ENCODE results near the gene GIMAP5.

The GIMAP5 gene

DNA sequence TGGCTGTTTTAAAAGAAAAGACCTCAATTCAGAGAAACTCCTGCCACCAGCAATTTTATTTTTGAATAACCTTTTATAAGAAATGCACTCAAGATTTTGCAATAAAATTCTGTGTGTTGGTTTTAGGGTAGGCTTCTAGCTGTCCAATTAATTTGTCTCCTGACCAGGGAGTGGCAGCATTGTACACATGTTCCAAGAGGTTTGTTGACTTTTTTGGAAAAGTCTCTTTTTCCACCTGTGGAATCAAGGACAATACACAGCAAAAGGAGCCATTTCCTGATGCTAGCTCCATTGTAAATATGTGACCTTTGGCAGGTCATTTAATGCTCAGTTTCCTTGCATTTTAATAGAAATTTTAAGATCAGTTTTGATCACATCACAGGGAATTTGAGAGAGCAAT, 1.8 kb downstream of the GIMAP5 start:
- DNase-seq (ENCODE audit: low read depth): no peak
- TF ChIP-seq, protein P1, sequence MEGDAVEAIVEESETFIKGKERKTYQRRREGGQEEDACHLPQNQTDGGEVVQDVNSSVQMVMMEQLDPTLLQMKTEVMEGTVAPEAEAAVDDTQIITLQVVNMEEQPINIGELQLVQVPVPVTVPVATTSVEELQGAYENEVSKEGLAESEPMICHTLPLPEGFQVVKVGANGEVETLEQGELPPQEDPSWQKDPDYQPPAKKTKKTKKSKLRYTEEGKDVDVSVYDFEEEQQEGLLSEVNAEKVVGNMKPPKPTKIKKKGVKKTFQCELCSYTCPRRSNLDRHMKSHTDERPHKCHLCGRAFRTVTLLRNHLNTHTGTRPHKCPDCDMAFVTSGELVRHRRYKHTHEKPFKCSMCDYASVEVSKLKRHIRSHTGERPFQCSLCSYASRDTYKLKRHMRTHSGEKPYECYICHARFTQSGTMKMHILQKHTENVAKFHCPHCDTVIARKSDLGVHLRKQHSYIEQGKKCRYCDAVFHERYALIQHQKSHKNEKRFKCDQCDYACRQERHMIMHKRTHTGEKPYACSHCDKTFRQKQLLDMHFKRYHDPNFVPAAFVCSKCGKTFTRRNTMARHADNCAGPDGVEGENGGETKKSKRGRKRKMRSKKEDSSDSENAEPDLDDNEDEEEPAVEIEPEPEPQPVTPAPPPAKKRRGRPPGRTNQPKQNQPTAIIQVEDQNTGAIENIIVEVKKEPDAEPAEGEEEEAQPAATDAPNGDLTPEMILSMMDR (IDR thresholded peaks at IDR 0.05; ENCODE audit: insufficient read depth, low read depth, low read length, missing control alignments): no peak
- peak overlapping the region; percentile 88 for H3K4me3 ChIP-seq (ENCODE audit: low read depth, low read length)

DNA sequence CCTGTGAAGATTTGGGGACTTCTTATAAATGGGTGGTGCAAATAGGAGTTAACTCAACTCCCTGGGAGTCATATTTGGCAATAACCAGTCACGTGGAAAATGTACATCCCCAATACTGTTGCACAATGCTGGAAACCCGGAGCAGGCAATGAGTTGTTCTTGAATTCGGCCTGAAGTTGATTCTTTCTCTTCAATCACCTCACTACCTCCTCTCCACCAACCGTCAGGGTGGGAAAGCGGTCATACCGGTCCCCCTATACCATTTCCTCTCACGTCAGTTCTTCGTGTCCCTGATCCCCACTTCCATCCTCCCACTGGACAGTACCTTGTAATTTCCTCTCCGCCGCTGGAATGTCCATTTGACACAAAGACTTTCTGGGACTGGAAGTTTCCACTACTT, 2.8 kb downstream of the GIMAP5 start:
- TF ChIP-seq, protein P1 (IDR thresholded peaks at IDR 0.05; ENCODE audit: insufficient read depth, low read depth, low read length, missing control alignments): no peak
- DNase-seq (ENCODE audit: low read depth): no peak
- peak overlapping the region; percentile 88 for H3K4me3 ChIP-seq (ENCODE audit: low read depth, low read length)

DNA sequence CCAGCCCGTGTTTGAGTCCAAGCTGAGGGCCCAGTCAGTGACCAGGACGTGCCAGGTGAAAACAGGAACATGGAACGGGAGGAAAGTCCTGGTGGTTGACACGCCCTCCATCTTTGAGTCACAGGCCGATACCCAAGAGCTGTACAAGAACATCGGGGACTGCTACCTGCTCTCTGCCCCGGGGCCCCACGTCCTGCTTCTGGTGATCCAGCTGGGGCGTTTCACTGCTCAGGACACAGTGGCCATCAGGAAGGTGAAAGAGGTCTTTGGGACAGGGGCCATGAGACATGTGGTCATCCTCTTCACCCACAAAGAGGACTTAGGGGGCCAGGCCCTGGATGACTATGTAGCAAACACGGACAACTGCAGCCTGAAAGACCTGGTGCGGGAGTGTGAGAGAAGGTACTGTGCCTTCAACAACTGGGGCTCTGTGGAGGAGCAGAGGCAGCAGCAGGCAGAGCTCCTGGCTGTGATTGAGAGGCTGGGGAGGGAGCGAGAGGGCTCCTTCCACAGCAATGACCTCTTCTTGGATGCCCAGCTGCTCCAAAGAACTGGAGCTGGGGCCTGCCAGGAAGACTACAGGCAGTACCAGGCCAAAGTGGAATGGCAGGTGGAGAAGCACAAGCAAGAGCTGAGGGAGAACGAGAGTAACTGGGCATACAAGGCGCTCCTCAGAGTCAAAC, 5.2 kb downstream of the GIMAP5 start:
- peak overlapping the region; percentile 4; the same call in 1 of the 2 replicates for H3K4me3 ChIP-seq (ENCODE audit: low read depth, low read length)
- TF ChIP-seq, protein P1 (IDR thresholded peaks at IDR 0.05; ENCODE audit: insufficient read depth, low read depth, low read length, missing control alignments): no peak
- no peak for DNase-seq (ENCODE audit: low read depth)

DNA sequence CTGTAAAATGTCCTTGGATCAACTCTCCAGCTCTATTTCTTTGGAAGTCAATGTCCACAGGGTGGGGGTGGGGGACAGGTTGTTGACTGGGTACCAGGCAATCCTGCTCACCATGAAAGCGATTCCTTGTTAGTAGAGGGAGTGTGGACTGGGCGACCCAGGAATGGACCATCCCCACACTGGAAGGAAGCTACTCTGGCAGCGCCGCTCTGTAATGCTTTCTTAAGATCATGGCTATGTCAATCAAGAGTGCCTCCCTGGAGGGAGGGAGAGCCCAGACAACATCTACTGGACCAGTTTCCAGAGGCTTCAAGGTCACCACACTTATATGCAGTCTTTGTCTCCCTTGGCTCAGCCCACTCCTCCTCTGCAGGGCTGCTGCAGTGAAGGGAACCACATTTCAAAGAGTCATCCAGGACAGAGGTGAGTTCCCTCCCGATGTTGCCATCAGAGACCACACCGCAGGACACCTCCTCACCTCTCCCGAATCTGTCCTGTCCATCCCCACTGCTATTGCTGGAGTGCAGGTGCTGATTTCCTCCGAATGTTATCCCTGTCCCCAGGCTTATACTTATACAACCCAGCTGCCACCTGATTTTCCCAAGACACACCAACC, 6.9 kb downstream of the GIMAP5 start:
- DNase-seq (ENCODE audit: low read depth): no peak
- no peak overlapping the region for H3K4me3 ChIP-seq (ENCODE audit: low read depth, low read length)
- TF ChIP-seq, protein P1 (IDR thresholded peaks at IDR 0.05; ENCODE audit: insufficient read depth, low read depth, low read length, missing control alignments): no peak

DNA sequence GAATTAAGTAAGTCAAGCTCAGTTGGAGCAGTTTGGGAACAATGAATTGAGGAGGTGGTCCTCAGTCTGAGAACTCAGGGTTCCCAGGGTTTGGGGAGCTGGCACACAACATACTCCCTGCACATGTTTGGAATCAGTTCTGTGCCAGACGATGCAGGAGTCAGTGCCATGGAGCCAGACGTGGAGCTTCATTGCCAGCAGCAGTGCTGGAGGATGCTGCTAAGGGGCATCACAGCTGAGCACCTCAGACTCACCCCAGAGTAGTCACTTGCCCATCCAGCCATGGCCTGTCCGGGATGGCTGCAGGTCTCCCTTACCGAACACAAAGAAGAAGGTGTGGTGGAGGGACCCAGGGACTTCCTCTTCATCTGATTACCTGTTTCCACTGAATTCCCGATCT, 7.9 kb downstream of the GIMAP5 start:
- DNase-seq (ENCODE audit: low read depth): no peak
- TF ChIP-seq, protein P1 (IDR thresholded peaks at IDR 0.05; ENCODE audit: insufficient read depth, low read depth, low read length, missing control alignments): no peak
- no peak overlapping the region for H3K4me3 ChIP-seq (ENCODE audit: low read depth, low read length)

DNA sequence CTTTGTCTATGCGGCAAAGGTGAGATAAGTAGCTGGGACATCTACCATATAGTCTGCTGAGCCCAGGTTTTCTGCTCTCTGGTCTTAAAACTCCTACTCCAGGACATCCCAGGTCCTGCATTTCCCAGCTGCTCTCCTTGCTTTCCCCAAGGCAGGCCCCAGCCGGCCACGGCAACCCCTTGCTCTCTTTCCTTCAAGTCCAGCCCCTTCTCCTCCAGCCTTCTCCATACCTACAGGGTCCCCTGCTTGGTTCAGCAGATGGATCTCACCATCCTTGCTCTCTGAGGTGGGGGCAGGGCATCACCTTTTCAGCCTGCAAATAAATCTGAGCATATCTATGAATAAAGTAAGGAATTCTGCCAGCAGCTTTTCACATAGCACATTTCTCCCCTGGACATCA, 8.7 kb downstream of the GIMAP5 start:
- DNase-seq (ENCODE audit: low read depth): no peak
- no peak overlapping the region for H3K4me3 ChIP-seq (ENCODE audit: low read depth, low read length)
- TF ChIP-seq, protein P1 (IDR thresholded peaks at IDR 0.05; ENCODE audit: insufficient read depth, low read depth, low read length, missing control alignments): no peak
